OCI-LY7 (cell line): ENCODE data around the gene CDH23. TPM values are rescaled to one million over a fixed set of nuclear protein-coding genes. Genes with fewer than 3 reads are reported as not detected.

Experiments used
- BruUV-seq: library from RNA; stranded (reverse); fragments of 400-500 nt; replicated peaks from 2 replicates; lab custom pipeline; 2021; lab: Mats Ljungman, UMichigan
- CTCF ChIA-PET: fragments of 300-600 bp; sonication (Branson Sonifier 250); formaldehyde crosslinking; loops from one replicate; lab custom pipeline; 2022; ENCODE audit warnings: antibody characterized with exemption; ENCODE audit not compliant: unreplicated experiment; lab: Charles Lee
- POLR2A ChIA-PET: fragments of 300-600 bp; sonication (Branson Sonifier 250); formaldehyde crosslinking; loops from one replicate; lab custom pipeline; 2022; ENCODE audit warnings: antibody characterized with exemption; lab: Charles Lee
- DNase-seq: peaks from one replicate; pipeline ENCODE4 v3.0.0-alpha.2; 2015; ENCODE audit warnings: low spot score
- H2AFZ ChIP-seq: fragments of 200-600 bp; sonication (generic), shearing (Covaris generic); 2 replicates; pipeline ENCODE4 v1.6.1; 2014; ENCODE audit warnings: mild to moderate bottlenecking, antibody characterized with exemption, low read length, moderate library complexity
- H3K27ac ChIP-seq: fragments of 200-600 bp; sonication (generic); 2 replicates; pipeline ENCODE4 v1.5.1; 2014; ENCODE audit warnings: mixed run types, low read depth, mild to moderate bottlenecking, moderate library complexity, low read length, inconsistent platforms; ENCODE audit not compliant: poor library complexity, severe bottlenecking
- H3K36me3 ChIP-seq: fragments of 200-600 bp; sonication (generic); 2 replicates; pipeline ENCODE4 v1.6.1; 2014; ENCODE audit warnings: mild to moderate bottlenecking, antibody characterized with exemption, low read length, moderate library complexity, mixed read lengths; ENCODE audit not compliant: insufficient read depth
- H3K4me1 ChIP-seq: fragments of 200-600 bp; sonication (generic); 2 replicates; pipeline ENCODE4 v1.5.1; 2014; ENCODE audit warnings: mild to moderate bottlenecking, low read length; ENCODE audit not compliant: insufficient read depth, poor library complexity, severe bottlenecking
- H3K4me2 ChIP-seq: fragments of 200-600 bp; sonication (generic); 2 replicates; pipeline ENCODE4 v1.6.1; 2014; ENCODE audit warnings: mild to moderate bottlenecking, low read length
- H3K4me3 ChIP-seq: fragments of 200-600 bp; sonication (generic); 2 replicates; pipeline ENCODE4 v1.5.1; 2014; ENCODE audit warnings: mild to moderate bottlenecking, low read depth, low read length; ENCODE audit not compliant: poor library complexity, severe bottlenecking
- H3K79me2 ChIP-seq: fragments of 200-600 bp; sonication (generic); 2 replicates; pipeline ENCODE4 v1.6.1; 2016; ENCODE audit warnings: low read depth, mild to moderate bottlenecking, low read length, moderate library complexity, mixed read lengths; ENCODE audit not compliant: insufficient read depth
- H3K9me2 ChIP-seq: fragments of 200-600 bp; sonication (generic); 2 replicates; pipeline ENCODE4 v1.6.1; 2016; ENCODE audit warnings: mild to moderate bottlenecking, low read length, mixed read lengths; ENCODE audit not compliant: insufficient read depth
- H3K9me3 ChIP-seq: fragments of 200-600 bp; sonication (generic); 2 replicates; pipeline ENCODE4 v1.6.1; 2014; ENCODE audit warnings: mild to moderate bottlenecking, mixed run types, low read length, mixed read lengths
- H4K20me1 ChIP-seq: fragments of 200-600 bp; sonication (generic); 2 replicates; pipeline ENCODE4 v1.6.1; 2014; ENCODE audit warnings: mild to moderate bottlenecking, antibody characterized with exemption, low read length, moderate library complexity, mixed read lengths; ENCODE audit not compliant: insufficient read depth
- CTCF ChIP-seq: fragments of 200-600 bp; sonication (generic); conservative IDR thresholded peaks from 2 replicates; pipeline ENCODE4 v1.5.1; 2014; ENCODE audit warnings: mild to moderate bottlenecking, antibody characterized with exemption, low read length, moderate library complexity, mixed read lengths
- EZH2phosphoT487 ChIP-seq: fragments of 200-600 bp; sonication (generic); IDR thresholded peaks from 2 replicates; pipeline ENCODE4 v1.6.1; 2018; ENCODE audit warnings: low read depth, borderline replicate concordance, mild to moderate bottlenecking, mixed run types, antibody characterized with exemption, low read length, moderate library complexity, mixed read lengths
- intact Hi-C: fragments of 100-400 bp; cut with micrococcal nuclease; formaldehyde crosslinking; loops from one replicate; pipeline ENCODE4 v1.10.0; 2022; ENCODE audit not compliant: unreplicated experiment
- total RNA-seq, 2 experiments: library from RNA; depleted of rRNA in 1 of 2; stranded (reverse); fragments of >200 nt in 1 of 2; shearing (Covaris generic) in 1 of 2; gene quantifications; 2 replicates each; pipeline ENCODE4 v1.2.3, GENCODE V29; 2014 to 2022

CDH23 gene
- total RNA-seq, 2 experiments from 2014 or later: 0.92 to 9.9 TPM

GRCh38 chr10:71454347-71454746 lies 57.6 kb downstream of the CDH23 start:
- H4K20me1 ChIP-seq: no peaks in the 10 kb centered on the region
- ChIA-PET POLR2A (no interaction called here), CTCF (interaction anchor here (1.0 kb wide), 1 partner anchor 10 kb away, joined by 3 read pairs; no protein-coding TSS in a partner anchor)
- BruUV-seq: no TSS peak
- H3K36me3 ChIP-seq: no peaks in the 10 kb centered on the region
- H3K27ac ChIP-seq: no peak overlapping the region
- DNase-seq: no peak
- H3K4me1 ChIP-seq: no peaks in the 10 kb centered on the region
- no peak overlapping the region for H2AFZ ChIP-seq
- TF ChIP-seq CTCF (no peak), EZH2phosphoT487 (no peak)
- H3K79me2 ChIP-seq: no peaks in the 10 kb centered on the region
- H3K9me3 ChIP-seq: no peaks in the 10 kb centered on the region
- H3K9me2 ChIP-seq: no peaks in the 10 kb centered on the region
- intact Hi-C loops: no loop called here
- no peak overlapping the region for H3K4me2 ChIP-seq
- H3K4me3 ChIP-seq: no peak overlapping the region

GRCh38 chr10:71455035-71455434 lies 58.3 kb downstream of the CDH23 start:
- Histone ChIP-seq H3K36me3 (no peaks in the 10 kb centered on the region), H3K4me2 (no peak overlapping the region), H3K27ac (no peak overlapping the region), H3K4me1 (no peaks in the 10 kb centered on the region), H3K79me2 (no peaks in the 10 kb centered on the region), H3K9me3 (no peaks in the 10 kb centered on the region), H3K4me3 (no peak overlapping the region), H2AFZ (no peak overlapping the region), H4K20me1 (no peaks in the 10 kb centered on the region), H3K9me2 (no peaks in the 10 kb centered on the region)
- POLR2A ChIA-PET: no interaction called here
- no TSS peak for BruUV-seq
- no peak for TF ChIP-seq EZH2phosphoT487
- no peak for TF ChIP-seq CTCF
- DNase-seq: no peak
- CTCF ChIA-PET: interaction anchor here (1.0 kb wide), 1 partner anchor 10 kb away, joined by 3 read pairs; no protein-coding TSS in a partner anchor
- intact Hi-C loops: no loop called here

GRCh38 chr10:71456631-71457030 lies 59.9 kb downstream of the CDH23 start:
- no peaks in the 10 kb centered on the region for H3K79me2 ChIP-seq
- no peak for DNase-seq
- POLR2A ChIA-PET: interaction anchor here (0.6 to 1.6 kb wide), 2 partner anchors 41 to 387 kb away, joined by 3 to 5 read pairs; no protein-coding TSS in a partner anchor
- no peaks in the 10 kb centered on the region for H3K9me3 ChIP-seq
- H2AFZ ChIP-seq: no peak overlapping the region
- no peak overlapping the region for H3K4me3 ChIP-seq
- no peaks in the 10 kb centered on the region for H3K4me1 ChIP-seq
- CTCF ChIA-PET: interaction anchor here (0.7 kb wide), 1 partner anchor 38 kb away, joined by 3 read pairs; no protein-coding TSS in a partner anchor
- H3K36me3 ChIP-seq: no peaks in the 10 kb centered on the region
- TF ChIP-seq EZH2phosphoT487: no peak
- no peak for TF ChIP-seq CTCF
- no peak overlapping the region for H3K27ac ChIP-seq
- no TSS peak for BruUV-seq
- no peak overlapping the region for H3K4me2 ChIP-seq
- no peaks in the 10 kb centered on the region for H3K9me2 ChIP-seq
- H4K20me1 ChIP-seq: no peaks in the 10 kb centered on the region
- intact Hi-C loops: no loop called here
